Measurements from ENCODE around the gene ALDH1B1.

ALDH1B1 gene

GRCh38 chr9:38408719-38409118 is 16.2 kb downstream of the ALDH1B1 start:
- H3K9me3 ChIP-seq (ENCODE audit: control insufficient read depth, low read depth, low read length) = no peaks in the 10 kb centered on the region
- H3K4me3 ChIP-seq (ENCODE audit: low read length) = no peak overlapping the region
- no peaks in the 10 kb centered on the region for H3K4me1 ChIP-seq (ENCODE audit: control insufficient read depth, low read depth, low read length)
- no peaks in the 10 kb centered on the region for H3K36me3 ChIP-seq (ENCODE audit: control insufficient read depth, low read depth, low read length)
- H3K27me3 ChIP-seq (ENCODE audit: control insufficient read depth, insufficient read depth, low read length) = no peaks in the 10 kb centered on the region
- no peak overlapping the region for H3K9ac ChIP-seq (ENCODE audit: low read length)
- H3K27ac ChIP-seq (ENCODE audit: low read length) = no peak overlapping the region

- Histone ChIP-seq H3K4me3 (ENCODE audit: low read length) (no peak overlapping the region), H3K9ac (ENCODE audit: low read length) (no peak overlapping the region), H3K27me3 (ENCODE audit: control insufficient read depth, insufficient read depth, low read length) (no peaks in the 10 kb centered on the region), H3K4me1 (ENCODE audit: control insufficient read depth, low read depth, low read length) (peaks cover 5% of the 10 kb centered on the region), H3K36me3 (ENCODE audit: control insufficient read depth, low read depth, low read length) (no peaks in the 10 kb centered on the region), H3K27ac (ENCODE audit: low read length) (no peak overlapping the region), H3K9me3 (ENCODE audit: control insufficient read depth, low read depth, low read length) (no peaks in the 10 kb centered on the region)
Measured at GRCh38 chr9:38412751-38413150, 20.2 kb downstream of the ALDH1B1 start.

- no peak overlapping the region for H3K9ac ChIP-seq (ENCODE audit: low read length)
- no peak overlapping the region for H3K27ac ChIP-seq (ENCODE audit: low read length)
- no peak overlapping the region for H3K4me3 ChIP-seq (ENCODE audit: low read length)
- H3K9me3 ChIP-seq (ENCODE audit: control insufficient read depth, low read depth, low read length) = no peaks in the 10 kb centered on the region
- no peaks in the 10 kb centered on the region for H3K27me3 ChIP-seq (ENCODE audit: control insufficient read depth, insufficient read depth, low read length)
- H3K36me3 ChIP-seq (ENCODE audit: control insufficient read depth, low read depth, low read length) = no peaks in the 10 kb centered on the region
- H3K4me1 ChIP-seq (ENCODE audit: control insufficient read depth, low read depth, low read length) = peaks cover 5% of the 10 kb centered on the region
Measured at GRCh38 chr9:38413283-38413682, 20.8 kb downstream of the ALDH1B1 start.

- H3K27me3 ChIP-seq (ENCODE audit: control insufficient read depth, insufficient read depth, low read length) = no peaks in the 10 kb centered on the region
- H3K9me3 ChIP-seq (ENCODE audit: control insufficient read depth, low read depth, low read length) = no peaks in the 10 kb centered on the region
- H3K9ac ChIP-seq (ENCODE audit: low read length) = no peak overlapping the region
- no peak overlapping the region for H3K4me3 ChIP-seq (ENCODE audit: low read length)
- no peak overlapping the region for H3K27ac ChIP-seq (ENCODE audit: low read length)
- peaks cover 14% of the 10 kb centered on the region for H3K4me1 ChIP-seq (ENCODE audit: control insufficient read depth, low read depth, low read length)
- H3K36me3 ChIP-seq (ENCODE audit: control insufficient read depth, low read depth, low read length) = no peaks in the 10 kb centered on the region
Measured at GRCh38 chr9:38414040-38414723, 21.7 kb downstream of the ALDH1B1 start.

GRCh38 chr9:38415856-38416255 is 23.4 kb downstream of the ALDH1B1 start:
- Histone ChIP-seq H3K36me3 (ENCODE audit: control insufficient read depth, low read depth, low read length) (no peaks in the 10 kb centered on the region), H3K4me3 (ENCODE audit: low read length) (no peak overlapping the region), H3K27ac (ENCODE audit: low read length) (no peak overlapping the region), H3K4me1 (ENCODE audit: control insufficient read depth, low read depth, low read length) (peaks cover 20% of the 10 kb centered on the region), H3K27me3 (ENCODE audit: control insufficient read depth, insufficient read depth, low read length) (no peaks in the 10 kb centered on the region), H3K9ac (ENCODE audit: low read length) (no peak overlapping the region), H3K9me3 (ENCODE audit: control insufficient read depth, low read depth, low read length) (no peaks in the 10 kb centered on the region)

- Histone ChIP-seq H3K9ac (ENCODE audit: low read length) (no peak overlapping the region), H3K4me3 (ENCODE audit: low read length) (no peak overlapping the region), H3K36me3 (ENCODE audit: control insufficient read depth, low read depth, low read length) (no peaks in the 10 kb centered on the region), H3K4me1 (ENCODE audit: control insufficient read depth, low read depth, low read length) (peaks cover 26% of the 10 kb centered on the region), H3K9me3 (ENCODE audit: control insufficient read depth, low read depth, low read length) (no peaks in the 10 kb centered on the region), H3K27ac (ENCODE audit: low read length) (no peak overlapping the region), H3K27me3 (ENCODE audit: control insufficient read depth, insufficient read depth, low read length) (no peaks in the 10 kb centered on the region)
Measured at GRCh38 chr9:38416461-38416860, 24.0 kb downstream of the ALDH1B1 start.

GRCh38 chr9:38417003-38417945 is 24.8 kb downstream of the ALDH1B1 start:
- peaks cover 3% of the 10 kb centered on the region for H3K27me3 ChIP-seq (ENCODE audit: control insufficient read depth, insufficient read depth, low read length)
- no peak overlapping the region for H3K27ac ChIP-seq (ENCODE audit: low read length)
- no peaks in the 10 kb centered on the region for H3K9me3 ChIP-seq (ENCODE audit: control insufficient read depth, low read depth, low read length)
- no peak overlapping the region for H3K4me3 ChIP-seq (ENCODE audit: low read length)
- H3K4me1 ChIP-seq (ENCODE audit: control insufficient read depth, low read depth, low read length) = peaks cover 33% of the 10 kb centered on the region
- H3K9ac ChIP-seq (ENCODE audit: low read length) = no peak overlapping the region
- H3K36me3 ChIP-seq (ENCODE audit: control insufficient read depth, low read depth, low read length) = no peaks in the 10 kb centered on the region

- Histone ChIP-seq H3K9me3 (ENCODE audit: control insufficient read depth, low read depth, low read length) (no peaks in the 10 kb centered on the region), H3K36me3 (ENCODE audit: control insufficient read depth, low read depth, low read length) (no peaks in the 10 kb centered on the region), H3K9ac (ENCODE audit: low read length) (no peak overlapping the region), H3K27ac (ENCODE audit: low read length) (no peak overlapping the region), H3K27me3 (ENCODE audit: control insufficient read depth, insufficient read depth, low read length) (peaks cover 13% of the 10 kb centered on the region), H3K4me1 (ENCODE audit: control insufficient read depth, low read depth, low read length) (peaks cover 35% of the 10 kb centered on the region), H3K4me3 (ENCODE audit: low read length) (no peak overlapping the region)
Measured at GRCh38 chr9:38418366-38418765, 25.9 kb downstream of the ALDH1B1 start.

- Histone ChIP-seq H3K4me3 (ENCODE audit: low read length) (no peak overlapping the region), H3K9ac (ENCODE audit: low read length) (no peak overlapping the region), H3K9me3 (ENCODE audit: control insufficient read depth, low read depth, low read length) (no peaks in the 10 kb centered on the region), H3K36me3 (ENCODE audit: control insufficient read depth, low read depth, low read length) (no peaks in the 10 kb centered on the region), H3K27me3 (ENCODE audit: control insufficient read depth, insufficient read depth, low read length) (peaks cover 18% of the 10 kb centered on the region), H3K4me1 (ENCODE audit: control insufficient read depth, low read depth, low read length) (peaks cover 38% of the 10 kb centered on the region), H3K27ac (ENCODE audit: low read length) (no peak overlapping the region)
Measured at GRCh38 chr9:38419181-38419580, 26.7 kb downstream of the ALDH1B1 start.

GRCh38 chr9:38421498-38422211 is 29.2 kb downstream of the ALDH1B1 start:
- Histone ChIP-seq H3K4me3 (ENCODE audit: low read length) (peak overlapping the region; percentile 7), H3K9ac (ENCODE audit: low read length) (no peak overlapping the region), H3K9me3 (ENCODE audit: control insufficient read depth, low read depth, low read length) (no peaks in the 10 kb centered on the region), H3K27ac (ENCODE audit: low read length) (no peak overlapping the region), H3K27me3 (ENCODE audit: control insufficient read depth, insufficient read depth, low read length) (peaks cover 42% of the 10 kb centered on the region), H3K36me3 (ENCODE audit: control insufficient read depth, low read depth, low read length) (no peaks in the 10 kb centered on the region), H3K4me1 (ENCODE audit: control insufficient read depth, low read depth, low read length) (peaks cover 34% of the 10 kb centered on the region)

GRCh38 chr9:38422555-38423260 is 30.2 kb downstream of the ALDH1B1 start:
- peaks cover 47% of the 10 kb centered on the region for H3K27me3 ChIP-seq (ENCODE audit: control insufficient read depth, insufficient read depth, low read length)
- no peaks in the 10 kb centered on the region for H3K9me3 ChIP-seq (ENCODE audit: control insufficient read depth, low read depth, low read length)
- peak overlapping the region; percentile 63 for H3K4me3 ChIP-seq (ENCODE audit: low read length)
- no peak overlapping the region for H3K9ac ChIP-seq (ENCODE audit: low read length)
- H3K36me3 ChIP-seq (ENCODE audit: control insufficient read depth, low read depth, low read length) = no peaks in the 10 kb centered on the region
- H3K27ac ChIP-seq (ENCODE audit: low read length) = no peak overlapping the region
- H3K4me1 ChIP-seq (ENCODE audit: control insufficient read depth, low read depth, low read length) = peaks cover 34% of the 10 kb centered on the region

Data from iPS-18a (cell line).